GM23338 (cell line): ENCODE results near the gene KIAA0040. TPM values are rescaled to one million over a fixed set of nuclear protein-coding genes. Genes with fewer than 3 reads are reported as not detected.

Experiments used
- ATAC-seq: fragments of 200-7000 bp; cut with Tn5 transposase; 3 replicates; pipeline ENCODE4 v1.9.1; 2020
- DNase-seq: peaks from one replicate; pipeline ENCODE4 v3.0.0-alpha.2; 2015; ENCODE audit warnings: low spot score
- H2AFZ ChIP-seq: fragments of 200-600 bp; sonication (generic); 2 replicates; pipeline ENCODE4 v1.8.0; 2016; ENCODE audit warnings: antibody characterized with exemption, mild to moderate bottlenecking, moderate library complexity
- H3F3A ChIP-seq: fragments of 200-600 bp; sonication (generic); replicated peaks from 2 replicates; pipeline ENCODE4 v1.8.0; 2017; ENCODE audit warnings: antibody characterized with exemption, mixed run types, low read depth
- H3K27ac ChIP-seq: fragments of 200-600 bp; sonication (generic); 2 replicates; pipeline ENCODE4 v1.6.1; 2016; ENCODE audit warnings: low read depth
- H3K27me3 ChIP-seq: fragments of 200-600 bp; sonication (generic); 2 replicates; pipeline ENCODE4 v1.8.0; 2016; ENCODE audit warnings: mild to moderate bottlenecking, mixed run types, moderate library complexity; ENCODE audit not compliant: insufficient read depth
- H3K36me3 ChIP-seq: fragments of 200-600 bp; sonication (generic); 2 replicates; pipeline ENCODE4 v1.8.0; 2016; ENCODE audit warnings: mild to moderate bottlenecking; ENCODE audit not compliant: insufficient read depth
- H3K4me1 ChIP-seq: fragments of 200-600 bp; sonication (generic); 2 replicates; pipeline ENCODE4 v1.8.0; 2016; ENCODE audit warnings: mild to moderate bottlenecking, moderate library complexity; ENCODE audit not compliant: insufficient read depth
- H3K4me2 ChIP-seq: fragments of 200-600 bp; sonication (generic); 2 replicates; pipeline ENCODE4 v1.7.1; 2017; ENCODE audit warnings: mixed run types
- H3K4me3 ChIP-seq: fragments of 200-600 bp; sonication (generic); 2 replicates; pipeline ENCODE4 v1.6.1; 2016; ENCODE audit warnings: mixed run types
- H3K79me2 ChIP-seq: fragments of 200-600 bp; sonication (generic); replicated peaks from 2 replicates; pipeline ENCODE4 v1.8.0; 2017; ENCODE audit warnings: mild to moderate bottlenecking; ENCODE audit not compliant: insufficient read depth
- H3K9me2 ChIP-seq: fragments of 200-600 bp; sonication (generic); 2 replicates; pipeline ENCODE4 v1.8.0; 2017; ENCODE audit not compliant: insufficient read depth
- H4K20me1 ChIP-seq: fragments of 200-600 bp; sonication (generic); replicated peaks from 2 replicates; pipeline ENCODE4 v1.8.0; 2017; ENCODE audit warnings: mild to moderate bottlenecking; ENCODE audit not compliant: insufficient read depth
- H3K27ac Mint-ChIP-seq: 2 replicates; pipeline ENCODE4 v1.8.0; 2020; ENCODE audit warnings: inconsistent platforms, mild to moderate bottlenecking, moderate library complexity, mixed read lengths
- H3K27me3 Mint-ChIP-seq: 3 replicates; pipeline ENCODE4 v1.8.0; 2022; ENCODE audit warnings: low read depth, mild to moderate bottlenecking, moderate library complexity, mixed read lengths, inconsistent platforms; ENCODE audit not compliant: insufficient read depth, poor library complexity
- H3K36me3 Mint-ChIP-seq: 3 replicates; pipeline ENCODE4 v1.8.0; 2021; ENCODE audit warnings: low read depth, mild to moderate bottlenecking, inconsistent platforms, moderate library complexity, mixed read lengths
- H3K4me1 Mint-ChIP-seq: 3 replicates; pipeline ENCODE4 v1.8.0; 2020; ENCODE audit warnings: mild to moderate bottlenecking, inconsistent platforms, mixed read lengths
- H3K4me3 Mint-ChIP-seq: 3 replicates; pipeline ENCODE4 v1.8.0; 2021; ENCODE audit warnings: moderate library complexity, mild to moderate bottlenecking, inconsistent platforms, mixed read lengths
- H3K9me3 Mint-ChIP-seq: 3 replicates; pipeline ENCODE4 v1.8.0; 2020; ENCODE audit warnings: moderate library complexity, mild to moderate bottlenecking, inconsistent platforms, mixed read lengths
- CREB1 ChIP-seq: fragments of 250-450 bp; sonication (Bioruptor Pico); IDR thresholded peaks from 2 replicates; pipeline ENCODE4 v1.5.0; 2020; ENCODE audit warnings: low read depth, mild to moderate bottlenecking, moderate library complexity
- CTCF ChIP-seq, 2 experiments: fragments of 200-600 bp in 1 of 2; sonication (generic) in 1 of 2; conservative IDR thresholded peaks; 2 replicates each; pipeline versions ENCODE4 v1.5.1 to v1.6.1; 2016 to 2017; ENCODE audit warnings: antibody characterized with exemption in 2 of 2, low read depth in 2 of 2, mild to moderate bottlenecking in 2 of 2, moderate library complexity in 1 of 2
- ETS1 ChIP-seq: IDR thresholded peaks from 2 replicates; pipeline ENCODE4 v1.6.1; 2016; ENCODE audit warnings: antibody characterized with exemption
- EZH2 ChIP-seq: fragments of 200-600 bp; sonication (generic); IDR thresholded peaks from one replicate; pipeline ENCODE4 v1.8.0; 2017; ENCODE audit warnings: antibody characterized with exemption, mild to moderate bottlenecking, low read depth; ENCODE audit not compliant: unreplicated experiment
- EZH2phosphoT487 ChIP-seq: fragments of 200-600 bp; sonication (generic); IDR thresholded peaks from one replicate; pipeline ENCODE4 v1.8.1; 2018; ENCODE audit warnings: antibody characterized with exemption; ENCODE audit not compliant: unreplicated experiment
- JUNB ChIP-seq: IDR thresholded peaks from one replicate; pipeline ENCODE4 v1.6.1; 2016; ENCODE audit warnings: antibody characterized with exemption; ENCODE audit not compliant: unreplicated experiment
- NANOG ChIP-seq: IDR thresholded peaks from 2 replicates; pipeline ENCODE4 v1.6.1; 2016; ENCODE audit warnings: antibody characterized with exemption, borderline replicate concordance
- POLR2AphosphoS5 ChIP-seq: IDR thresholded peaks from 2 replicates; pipeline ENCODE4 v1.6.1; 2016; ENCODE audit warnings: antibody characterized with exemption, low read depth
- REST ChIP-seq: IDR thresholded peaks from one replicate; pipeline ENCODE4 v1.6.1; 2018; ENCODE audit warnings: antibody characterized with exemption; ENCODE audit not compliant: unreplicated experiment
- STAT1 ChIP-seq: IDR thresholded peaks from one replicate; pipeline ENCODE4 v1.6.1; 2016; ENCODE audit warnings: antibody characterized with exemption; ENCODE audit not compliant: unreplicated experiment
- ZNF114 ChIP-seq: fragments of 250-450 bp; sonication (Bioruptor Pico); IDR thresholded peaks from 2 replicates; pipeline ENCODE4 v1.5.0; 2020; ENCODE audit warnings: mild to moderate bottlenecking, moderate library complexity
- ZNF331 ChIP-seq: fragments of 250-450 bp; sonication (Bioruptor Pico); IDR thresholded peaks from 2 replicates; pipeline ENCODE4 v1.5.0; 2020; ENCODE audit warnings: low read depth, mild to moderate bottlenecking, moderate library complexity
- ZNF462 ChIP-seq: fragments of 250-450 bp; sonication (Bioruptor Pico); IDR thresholded peaks from 2 replicates; pipeline ENCODE4 v1.5.0; 2020; ENCODE audit warnings: mild to moderate bottlenecking, moderate library complexity
- polyA plus RNA-seq: library from polyadenylated mRNA; unstranded; fragments of >200 nt; fragmentation: Nextera tagmentation; extraction: Ambion mirVana; gene quantifications from 2 replicates; pipeline ENCODE4 v1.2.1, GENCODE V29; 2016
- total RNA-seq: library from RNA; depleted of rRNA; stranded (reverse); fragments of >200 nt; shearing (Covaris generic); gene quantifications from 2 replicates; pipeline ENCODE4 v1.2.3, GENCODE V29; 2014

The KIAA0040 gene
- total and polyA plus RNA-seq, 2 experiments from 2014 or later = 7.0 to 11.9 TPM

GRCh38 chr1:175124861-175125260 lies 67.7 kb downstream of the KIAA0040 start:
- ATAC-seq = no peak
- H3F3A ChIP-seq = no peaks in the 10 kb centered on the region
- H3K4me3 Mint-ChIP-seq = no peak overlapping the region; the same call in 2 of the 3 replicates
- H3K27ac Mint-ChIP-seq = no peak overlapping the region
- no peaks in the 10 kb centered on the region for H3K36me3 Mint-ChIP-seq
- no peak overlapping the region for H3K27ac ChIP-seq
- H2AFZ ChIP-seq = peak overlapping the region; percentile 1; the same call in 1 of the 2 replicates
- no peaks in the 10 kb centered on the region for H3K79me2 ChIP-seq
- no peaks in the 10 kb centered on the region for H3K36me3 ChIP-seq
- peaks cover 5% of the 10 kb centered on the region; the same call in 1 of the 2 replicates for H3K4me1 ChIP-seq
- no peak overlapping the region for H3K4me3 ChIP-seq
- DNase-seq = no peak
- H3K4me1 Mint-ChIP-seq = peaks cover 20% of the 10 kb centered on the region
- H3K4me2 ChIP-seq = no peak overlapping the region
- H3K9me3 Mint-ChIP-seq = no peaks in the 10 kb centered on the region
- TF ChIP-seq REST (no peak), EZH2phosphoT487 (no peak), CTCF (conservative IDR thresholded peaks at IDR 0.05; ENCODE audit: low read depth in 2 of 2) (no peak), STAT1 (no peak), ZNF331 (CRISPR knock-in tag) (no peak), EZH2 (no peak), ETS1 (no peak), NANOG (no peak), POLR2AphosphoS5 (no peak), CREB1 (no peak), ZNF462 (CRISPR knock-in tag) (no peak), JUNB (no peak), ZNF114 (CRISPR knock-in tag) (no peak)
- H3K27me3 Mint-ChIP-seq = peaks cover 5% of the 10 kb centered on the region
- peaks cover 4% of the 10 kb centered on the region; the same call in 1 of the 2 replicates for H3K9me2 ChIP-seq
- no peaks in the 10 kb centered on the region for H3K27me3 ChIP-seq
- no peaks in the 10 kb centered on the region for H4K20me1 ChIP-seq
